GM19438 (cell line): ENCODE results near the gene CCNG2.

ENCODE experiments used
- ATAC-seq: cut with Tn5 transposase; IDR thresholded peaks from one replicate; pipeline ENCODE4 v1.9.1; 2021; ENCODE audit warnings: low read depth; ENCODE audit not compliant: unreplicated experiment

CCNG2 gene

DNA sequence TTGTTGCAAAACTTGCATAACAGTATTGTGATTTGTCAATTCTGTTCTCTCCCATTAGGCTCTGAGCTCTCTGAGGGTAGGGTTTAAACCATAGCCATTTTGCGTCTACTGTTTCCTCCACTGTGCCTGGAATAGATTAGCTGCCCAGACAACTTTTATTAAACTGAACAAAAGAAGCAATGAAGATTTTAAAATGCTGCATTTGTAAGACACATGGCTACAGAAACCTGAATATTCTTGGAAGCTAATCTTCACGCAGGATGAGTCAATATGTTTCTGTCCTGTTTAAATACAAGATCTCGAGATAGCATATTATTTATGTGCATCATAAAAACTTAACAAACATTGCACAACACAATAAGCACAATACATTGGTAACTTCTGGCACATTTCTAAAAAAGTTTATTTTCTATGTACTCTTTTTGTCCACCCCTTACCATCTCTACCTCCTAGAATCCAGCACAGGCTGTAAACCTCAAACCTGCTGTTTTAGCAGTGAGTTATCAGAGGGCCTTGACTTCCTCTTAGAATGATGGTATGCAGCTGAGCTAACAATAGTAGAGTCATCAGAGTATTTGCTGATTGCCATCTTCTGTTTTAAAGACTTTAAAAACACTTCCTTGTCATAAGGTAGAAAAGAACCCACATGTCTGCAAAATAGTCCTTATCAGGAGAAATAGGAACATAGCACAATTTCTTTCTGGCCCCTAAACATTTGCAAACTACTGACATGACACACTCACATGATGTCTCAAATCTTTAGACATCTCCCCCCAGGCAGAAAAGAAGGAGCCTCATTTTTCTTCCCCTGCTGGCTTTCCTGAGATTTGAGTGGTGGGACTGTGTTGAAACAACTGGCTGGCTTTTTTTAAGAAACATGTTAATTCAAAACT lies 10.6 kb upstream of the CCNG2 start:
- no peak for ATAC-seq

DNA sequence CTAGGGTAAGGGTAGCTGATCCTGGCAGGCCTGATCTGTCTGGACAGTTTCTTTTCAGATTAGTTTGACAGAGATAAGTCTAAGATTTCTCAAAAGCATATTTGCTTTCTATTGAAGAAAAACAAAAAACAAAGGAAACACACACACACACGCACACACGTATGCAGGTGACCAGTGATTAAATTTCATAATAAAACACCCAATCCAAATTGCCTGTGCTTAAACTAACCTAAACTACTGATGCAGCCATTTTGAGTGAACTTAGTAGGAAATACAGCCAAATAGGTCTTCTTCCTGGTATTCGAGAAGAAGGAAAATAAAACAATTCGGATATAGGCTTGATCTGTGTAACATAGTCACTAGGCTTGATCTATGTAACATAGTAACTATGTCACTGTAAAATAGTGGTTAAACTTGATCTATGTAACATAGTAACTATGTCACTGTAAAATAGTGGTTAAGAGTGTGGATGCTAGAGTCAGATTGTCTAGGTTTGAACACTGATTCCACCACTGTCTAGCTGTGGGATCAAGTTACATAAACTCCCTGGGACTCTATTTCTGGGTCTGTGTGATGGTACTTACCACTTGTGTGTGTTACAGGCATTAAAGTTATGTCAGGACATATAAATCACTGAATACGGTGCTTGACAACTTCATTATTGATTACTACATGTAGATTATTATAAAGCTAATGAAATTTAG lies 9.8 kb upstream of the CCNG2 start:
- ATAC-seq: no peak

DNA sequence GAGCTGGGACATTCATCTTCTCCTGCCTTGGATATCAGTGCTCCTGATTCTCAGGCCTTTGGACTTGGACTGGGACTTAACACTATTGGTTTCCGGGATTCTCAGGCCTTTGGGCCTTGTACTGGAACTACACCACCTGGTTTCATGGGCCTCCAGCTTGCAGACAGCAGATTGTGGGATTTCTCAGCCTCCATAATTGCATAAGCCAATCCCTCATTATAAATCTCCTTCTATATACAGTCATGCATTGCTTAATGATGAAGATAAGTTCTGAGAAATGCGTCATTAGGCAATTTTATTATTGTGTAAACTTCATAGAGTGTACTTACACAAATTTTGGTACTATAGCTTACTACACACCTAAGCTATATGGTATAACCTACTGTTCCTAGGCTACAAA lies 8.9 kb upstream of the CCNG2 start:
- no peak for ATAC-seq

DNA sequence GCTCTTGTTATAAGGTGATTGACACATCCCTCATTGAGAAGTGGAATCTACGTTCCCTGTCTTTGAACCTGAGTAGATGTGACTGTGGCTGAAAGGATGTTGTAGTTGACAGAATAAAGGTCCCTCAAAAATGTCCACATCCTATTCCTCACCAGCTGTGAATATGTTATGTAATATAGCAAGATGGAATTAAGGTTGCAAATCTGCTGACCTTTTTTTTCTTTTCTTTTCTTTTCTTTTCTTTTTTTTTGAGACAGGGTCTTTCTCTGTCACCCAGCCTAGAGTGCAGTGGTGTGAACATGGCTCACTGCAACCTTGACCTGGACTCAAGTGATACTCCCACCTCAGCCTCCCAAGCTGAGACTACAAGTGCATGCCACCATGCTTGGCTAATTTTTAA lies 7.2 kb upstream of the CCNG2 start:
- no peak for ATAC-seq

DNA sequence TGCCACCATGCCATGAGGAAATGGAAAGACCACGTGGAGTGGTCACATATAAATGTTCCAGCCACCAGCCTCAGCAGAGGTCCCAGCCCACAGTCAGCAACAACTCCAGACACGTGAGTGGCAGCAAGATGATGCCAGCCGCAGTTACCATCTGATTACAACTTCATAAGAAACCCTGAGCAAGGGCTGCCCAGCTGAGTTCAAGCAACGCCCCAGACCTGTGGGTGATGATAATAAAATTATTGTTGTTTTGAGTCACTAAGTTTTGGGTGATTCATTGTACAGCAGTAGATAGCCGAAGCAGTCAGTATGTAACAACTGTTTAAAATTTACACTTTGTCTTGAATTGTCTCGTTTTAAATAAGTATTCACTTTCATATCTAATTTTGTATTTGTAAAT lies 5.8 kb upstream of the CCNG2 start:
- ATAC-seq: no peak

DNA sequence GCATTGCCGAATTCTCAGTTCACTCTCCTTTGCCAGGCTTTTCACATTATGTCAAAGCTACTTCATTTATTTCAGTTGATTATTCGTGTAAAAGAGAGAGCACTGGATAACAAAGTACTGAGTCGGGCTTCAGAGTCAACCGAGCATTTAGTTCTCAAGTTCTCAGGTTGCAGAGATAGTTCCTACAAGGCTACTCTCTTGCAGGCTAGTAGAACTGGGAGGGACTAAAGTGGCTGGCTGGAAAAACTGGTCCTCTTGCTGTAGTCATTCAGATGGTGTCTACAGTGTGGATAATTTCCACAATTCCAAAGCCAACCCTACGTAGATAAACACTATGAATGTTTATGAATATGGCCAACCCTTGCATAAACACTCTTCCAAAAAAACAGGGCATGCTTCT lies 4.6 kb upstream of the CCNG2 start:
- ATAC-seq: no peak

DNA sequence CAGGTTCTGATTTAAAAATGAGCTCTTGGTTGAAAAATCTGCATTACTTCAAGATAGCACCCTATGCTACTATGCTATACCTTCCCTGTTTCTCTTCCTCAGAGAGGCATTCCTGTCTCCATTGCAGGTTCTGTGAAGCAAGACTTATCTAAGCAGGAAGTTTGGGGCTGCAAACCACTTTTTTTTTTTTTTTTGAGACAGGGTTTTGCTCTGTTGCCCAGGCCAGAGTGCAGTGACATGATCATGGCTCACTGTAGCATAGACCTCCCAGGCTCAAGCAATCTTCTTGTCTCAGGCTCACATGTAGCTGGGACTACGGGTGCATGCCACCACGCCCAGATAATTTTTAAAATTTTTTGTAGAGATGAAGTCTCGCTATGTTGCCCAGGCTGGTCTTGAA lies 4.0 kb upstream of the CCNG2 start:
- no peak for ATAC-seq

DNA sequence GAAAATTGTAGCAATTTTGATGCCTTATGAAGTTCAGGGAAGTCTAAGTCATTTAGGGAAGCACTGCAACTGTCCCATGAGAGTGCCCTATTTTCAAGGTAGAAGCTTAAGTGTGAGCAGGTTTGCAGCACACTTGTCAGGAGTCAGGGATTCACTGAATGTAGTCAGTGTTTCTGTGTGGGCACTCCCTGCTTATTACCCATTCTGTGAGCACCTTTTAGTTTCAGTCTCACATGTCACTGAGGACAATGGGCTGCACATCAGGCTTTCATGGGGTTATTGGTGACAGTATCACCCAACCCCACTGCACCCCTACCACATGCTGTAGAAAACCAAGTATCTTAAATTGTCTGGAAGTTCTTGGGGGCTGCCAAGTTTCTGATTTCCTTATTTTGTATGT lies 2.9 kb upstream of the CCNG2 start:
- ATAC-seq: no peak

DNA sequence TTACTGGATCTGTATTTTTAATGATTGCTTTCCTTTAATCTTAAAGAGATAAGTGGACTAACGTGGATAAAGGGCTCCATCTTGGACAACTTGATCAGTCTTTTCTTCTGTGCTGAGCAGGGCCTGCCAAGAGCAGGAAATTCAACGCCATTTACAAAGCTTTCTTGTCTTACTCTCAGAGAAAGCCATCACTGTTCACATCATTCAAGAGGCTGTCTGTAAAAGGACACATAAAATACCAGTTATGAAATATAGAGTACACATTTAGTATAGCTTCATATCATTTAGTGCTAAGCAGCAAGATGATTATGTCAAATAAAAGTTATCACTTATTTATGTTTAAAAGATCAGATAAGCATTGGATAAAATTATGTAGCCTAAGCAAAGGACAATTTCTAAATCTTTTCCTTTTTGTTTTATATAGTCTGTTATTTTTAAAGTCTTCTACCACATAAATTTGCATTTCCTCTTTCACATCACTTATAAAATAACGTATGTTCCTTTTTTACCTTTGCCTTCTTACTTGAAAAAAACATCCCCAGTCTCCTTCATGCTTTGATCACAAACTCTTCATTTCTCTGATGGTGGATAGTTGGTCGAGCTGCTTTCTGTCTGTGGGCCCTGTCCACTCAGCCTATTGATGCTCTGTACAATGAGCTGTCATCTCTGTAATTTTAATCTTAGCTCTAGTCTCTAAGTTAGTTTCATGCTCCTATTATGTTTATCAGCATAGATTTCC lies 2.1 kb upstream of the CCNG2 start:
- no peak for ATAC-seq

DNA sequence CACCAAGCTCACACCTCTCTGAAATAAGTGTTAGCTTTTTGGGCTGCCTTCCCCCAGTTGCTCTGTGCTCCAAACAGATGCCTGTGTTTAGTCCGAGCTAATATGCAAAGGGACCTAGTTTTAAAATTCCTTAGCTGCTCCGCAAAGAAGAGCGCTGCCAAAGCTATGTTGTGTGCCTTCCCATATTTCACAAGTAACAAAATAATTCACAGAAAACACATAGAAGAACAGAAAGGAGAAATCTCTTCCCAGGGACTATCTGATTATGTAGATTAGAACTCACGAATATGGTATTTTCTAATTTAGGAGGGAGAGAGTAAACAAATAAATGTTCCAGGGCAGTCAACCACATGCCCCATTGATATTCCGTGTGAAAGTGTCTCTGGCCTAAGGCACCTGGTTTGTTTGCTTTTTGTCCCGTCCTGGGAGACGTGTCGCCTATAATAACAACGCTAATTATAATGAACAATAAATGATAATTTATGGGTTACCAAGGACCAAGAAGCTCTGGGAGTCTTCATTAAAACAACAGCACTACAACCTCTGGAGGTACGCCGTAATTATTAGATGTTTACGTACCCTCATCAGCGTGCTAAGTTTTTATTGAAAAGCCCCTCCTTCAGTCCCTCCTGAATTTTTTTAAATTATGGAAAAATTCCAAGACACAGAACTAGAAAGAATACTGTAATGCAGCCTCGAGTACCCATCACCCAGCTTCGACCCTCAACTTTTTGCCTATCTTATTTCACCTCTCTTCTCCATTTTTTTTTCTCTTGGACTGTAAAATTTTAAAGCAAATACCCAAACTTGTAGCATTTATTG lies 1.2 kb upstream of the CCNG2 start:
- ATAC-seq: no peak

DNA sequence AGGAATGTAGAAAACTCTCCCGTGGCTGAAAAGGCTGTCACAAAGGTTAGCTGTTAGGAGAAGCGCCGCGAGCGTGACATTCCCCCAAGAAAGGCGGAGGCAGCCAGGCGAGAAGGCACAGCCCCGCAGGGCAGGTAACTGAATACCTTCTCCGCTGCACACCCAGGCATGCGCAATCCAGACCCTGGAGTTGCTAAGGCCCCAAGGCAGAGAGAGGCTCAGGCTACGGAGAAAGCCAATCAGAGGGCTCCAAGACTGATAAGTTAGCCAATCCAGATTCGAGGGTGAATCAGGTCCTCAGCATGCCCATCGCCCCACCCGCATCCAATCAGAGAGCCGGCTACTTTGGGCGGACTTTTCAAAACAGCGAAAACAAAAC lies 485 bp upstream of the CCNG2 start:
- peak; percentile 82 for ATAC-seq

DNA sequence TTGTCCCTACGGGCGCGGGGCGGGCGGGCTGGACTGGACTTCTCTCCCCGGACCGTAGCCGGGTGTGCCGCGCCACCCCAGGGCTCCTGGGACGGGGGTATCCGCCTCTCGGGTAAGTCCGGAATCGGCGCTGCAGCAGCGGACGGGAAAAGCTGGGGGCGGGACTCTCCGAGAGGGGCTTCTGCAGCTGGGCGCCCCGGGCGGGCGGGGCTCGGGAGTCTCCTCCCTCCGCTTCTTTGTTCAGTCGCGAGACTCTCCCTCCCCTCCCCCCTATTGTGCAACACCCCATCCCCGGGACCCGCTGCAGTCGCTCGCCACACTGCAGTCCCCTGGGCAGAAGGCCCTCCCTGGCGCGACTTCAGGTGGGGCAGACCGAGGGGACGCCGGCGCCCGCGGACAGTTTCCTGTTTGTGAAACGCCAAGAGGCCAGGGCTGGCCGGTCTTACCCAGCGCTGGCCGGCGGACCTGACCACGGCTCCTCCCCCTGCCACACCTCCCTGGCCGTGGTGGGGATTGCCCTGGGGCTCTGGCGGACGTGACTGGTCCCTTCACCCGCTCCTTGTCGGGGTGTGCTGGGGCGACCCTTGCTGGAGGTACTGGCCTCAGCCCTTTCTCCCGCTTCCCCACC lies 966 bp downstream of the CCNG2 start:
- peak; percentile 51 for ATAC-seq

DNA sequence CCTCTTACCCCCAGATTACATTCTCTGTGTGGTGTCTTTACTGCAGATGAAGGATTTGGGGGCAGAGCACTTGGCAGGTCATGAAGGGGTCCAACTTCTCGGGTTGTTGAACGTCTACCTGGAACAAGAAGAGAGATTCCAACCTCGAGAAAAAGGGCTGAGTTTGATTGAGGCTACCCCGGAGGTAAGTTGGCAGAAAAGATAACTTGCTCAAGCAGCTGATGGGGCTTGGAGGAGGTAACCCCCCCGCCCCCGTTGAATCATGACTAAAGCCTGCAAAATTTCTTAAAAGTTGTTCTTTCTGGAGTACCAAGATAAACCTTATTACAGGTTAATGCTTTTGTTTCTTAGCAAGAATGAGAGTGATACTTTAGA lies 1.5 kb downstream of the CCNG2 start:
- ATAC-seq: no peak

DNA sequence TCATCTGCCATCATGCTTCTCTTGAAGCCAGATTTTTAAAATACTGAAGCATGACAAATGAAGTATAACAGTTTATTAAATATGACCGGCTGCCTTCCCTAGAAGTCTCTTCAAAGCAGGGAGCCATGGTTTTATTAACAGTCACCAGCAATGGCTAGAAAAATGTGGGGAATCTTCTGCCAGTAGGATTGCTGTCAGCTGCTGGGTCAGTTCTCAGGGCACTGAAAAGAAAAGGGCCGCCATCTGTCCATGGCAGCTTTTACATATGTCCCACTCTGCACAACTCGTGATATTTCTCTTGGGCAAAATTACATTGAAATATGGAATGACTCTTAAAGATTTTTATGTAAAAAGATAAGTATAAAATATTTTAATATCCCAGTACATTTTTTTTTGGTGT lies 2.8 kb downstream of the CCNG2 start:
- no peak for ATAC-seq

DNA sequence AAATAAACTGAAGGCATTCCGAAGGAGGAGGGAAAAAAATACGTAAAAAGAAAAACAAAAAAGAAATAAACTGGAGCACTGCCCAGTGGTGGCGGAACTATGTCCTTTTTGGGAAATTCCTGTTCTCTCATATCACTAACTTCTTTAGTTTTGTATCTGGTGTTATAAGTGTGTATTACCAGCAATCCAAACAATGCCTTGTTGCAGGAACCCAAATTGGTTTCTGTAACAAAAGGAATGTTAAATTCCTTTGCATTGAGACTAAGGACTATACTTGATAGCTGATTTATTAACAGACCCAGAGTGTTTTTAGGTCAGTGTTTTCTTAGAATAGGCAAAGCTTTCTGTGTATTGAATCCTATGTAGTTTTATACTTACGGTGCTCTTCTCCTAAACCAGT lies 6.6 kb downstream of the CCNG2 start:
- no peak for ATAC-seq

DNA sequence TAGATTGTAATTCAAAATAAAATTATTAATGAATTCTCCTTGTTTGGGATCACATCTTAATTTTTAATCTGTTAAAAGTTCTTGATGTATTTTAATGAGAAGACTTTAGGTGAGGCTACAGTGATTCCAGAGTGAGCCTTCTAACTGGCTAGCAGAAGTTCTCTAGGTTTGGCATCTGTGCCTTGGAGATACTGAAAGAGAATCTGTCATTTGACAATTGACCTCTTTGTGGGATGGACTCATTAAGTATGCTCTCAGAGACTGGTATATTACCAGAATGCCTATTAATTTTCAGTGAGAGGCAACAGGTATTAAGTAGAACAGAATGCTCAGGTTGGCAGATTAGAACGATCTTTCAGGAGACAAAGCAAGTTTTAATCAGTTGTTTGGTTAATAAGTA lies 10.2 kb downstream of the CCNG2 start:
- ATAC-seq: no peak

DNA sequence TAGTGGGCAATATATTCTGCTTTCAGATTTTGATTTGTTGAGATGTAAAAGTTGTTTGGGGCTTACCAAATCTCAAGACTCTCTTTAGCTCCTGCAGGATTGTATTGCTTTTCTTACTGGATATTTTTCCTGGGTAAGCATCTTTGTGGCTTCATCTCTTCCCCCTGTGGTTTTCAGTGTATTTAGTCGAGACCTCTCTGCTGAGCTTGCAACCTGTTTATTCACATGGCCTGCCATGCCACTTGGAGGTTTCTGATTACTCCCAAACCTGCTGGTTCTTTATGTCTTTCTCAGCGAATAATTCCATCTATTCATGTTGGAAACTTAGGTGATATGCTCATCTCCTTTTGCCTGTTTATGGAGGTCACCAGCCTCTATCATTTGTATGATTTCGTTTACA lies 10.9 kb downstream of the CCNG2 start:
- ATAC-seq: no peak

DNA sequence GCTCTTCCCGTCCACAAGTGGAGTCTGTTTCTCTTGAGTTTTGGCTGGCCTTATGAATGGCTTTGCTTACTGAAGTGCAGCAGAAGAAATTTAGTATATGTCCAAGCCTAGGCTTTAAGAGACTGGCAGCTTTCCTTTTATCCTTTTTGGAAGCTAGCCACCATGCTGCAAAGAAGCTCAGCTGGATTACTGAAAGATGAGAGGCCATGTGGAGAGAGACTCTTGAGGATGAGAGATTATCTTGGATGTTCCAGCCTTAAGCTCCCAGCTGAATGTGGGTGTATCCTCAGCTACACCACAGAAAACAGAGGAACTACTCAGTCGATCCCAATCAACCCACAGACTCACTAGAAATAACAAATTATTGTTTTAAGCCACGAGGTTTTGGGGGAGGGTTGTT lies 12.5 kb downstream of the CCNG2 start:
- ATAC-seq: no peak

DNA sequence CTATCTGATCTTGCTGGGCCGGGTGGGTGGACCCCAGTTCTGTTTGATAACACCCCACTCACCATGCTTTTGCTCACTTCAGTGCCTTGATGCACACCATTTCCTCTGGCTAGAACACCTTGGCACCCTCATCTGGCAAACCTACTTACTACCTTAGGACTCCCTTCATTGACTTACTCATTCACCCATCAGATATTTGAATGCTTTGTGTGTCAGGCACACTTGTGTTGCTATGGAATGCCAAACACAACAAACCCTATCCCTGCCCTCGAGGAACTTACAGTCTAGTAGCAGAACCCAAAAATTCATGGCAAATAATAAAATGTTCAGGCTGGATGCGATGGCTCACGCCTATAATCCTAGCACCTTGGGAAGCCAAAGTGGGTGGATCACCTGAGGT lies 13.9 kb downstream of the CCNG2 start:
- ATAC-seq: no peak

DNA sequence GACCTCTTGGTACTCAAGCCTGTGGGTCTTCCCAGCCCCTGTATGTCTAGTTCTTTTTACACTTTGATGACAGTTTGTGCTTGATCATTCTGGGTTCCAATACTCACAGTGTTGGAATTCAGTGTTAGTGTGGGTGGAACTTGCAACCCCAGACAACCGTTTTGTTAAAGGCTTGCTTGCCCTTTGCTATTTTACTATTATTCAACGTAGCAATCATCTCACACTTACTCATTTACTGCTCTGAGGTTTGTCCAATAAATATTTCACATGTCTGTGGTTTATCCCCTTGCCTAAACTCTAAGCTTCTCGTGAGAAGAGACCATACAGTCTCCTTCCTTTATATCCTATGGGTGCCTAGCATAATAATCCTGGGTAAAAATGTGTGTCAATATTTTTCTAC lies 15.3 kb downstream of the CCNG2 start:
- ATAC-seq: no peak
